ENCODE measurements around the gene PDGFRB. TPM values are rescaled to one million over a fixed set of nuclear protein-coding genes. Genes with fewer than 3 reads are reported as not detected.

Gene PDGFRB
- total RNA-seq, 1 experiment from 2014 or later, result 113 TPM

- no peaks in the 10 kb centered on the region for H3K9me3 ChIP-seq (replicated peaks)
- no peaks in the 10 kb centered on the region for H3K27me3 ChIP-seq (replicated peaks)
- no peak overlapping the region for H3K27ac ChIP-seq
- no peaks in the 10 kb centered on the region for H3K36me3 ChIP-seq
- H3K4me3 ChIP-seq, result no peak overlapping the region
- peaks cover 30% of the 10 kb centered on the region for H3K4me1 ChIP-seq (replicated peaks)
- DNase-seq (ENCODE audit: low read depth in 1 of 2, low spot score in 2 of 2), result no peak
Measured at GRCh38 chr5:150164211-150164980, 8.8 kb upstream of the PDGFRB start.

GRCh38 chr5:150163547-150164059 is 8.0 kb upstream of the PDGFRB start:
- H3K9me3 ChIP-seq (replicated peaks), result no peaks in the 10 kb centered on the region
- no peaks in the 10 kb centered on the region for H3K27me3 ChIP-seq (replicated peaks)
- H3K36me3 ChIP-seq, result no peaks in the 10 kb centered on the region
- no peak overlapping the region for H3K27ac ChIP-seq
- H3K4me3 ChIP-seq, result no peak overlapping the region
- H3K4me1 ChIP-seq (replicated peaks), result peaks cover 37% of the 10 kb centered on the region
- no peak for DNase-seq (ENCODE audit: low read depth in 1 of 2, low spot score in 2 of 2)

- H3K27me3 ChIP-seq (replicated peaks), result no peaks in the 10 kb centered on the region
- no peak overlapping the region for H3K27ac ChIP-seq
- no peaks in the 10 kb centered on the region for H3K36me3 ChIP-seq
- no peaks in the 10 kb centered on the region for H3K9me3 ChIP-seq (replicated peaks)
- H3K4me1 ChIP-seq (replicated peaks), result peaks cover 43% of the 10 kb centered on the region
- no peak overlapping the region for H3K4me3 ChIP-seq
- no peak for DNase-seq (ENCODE audit: low read depth in 1 of 2, low spot score in 2 of 2)
Measured at GRCh38 chr5:150163035-150163434, 7.4 kb upstream of the PDGFRB start.

- Histone ChIP-seq H3K27ac (no peak overlapping the region), H3K4me1 (replicated peaks) (peaks cover 52% of the 10 kb centered on the region), H3K27me3 (replicated peaks) (no peaks in the 10 kb centered on the region), H3K9me3 (replicated peaks) (no peaks in the 10 kb centered on the region), H3K4me3 (no peak overlapping the region), H3K36me3 (no peaks in the 10 kb centered on the region)
- no peak for DNase-seq (ENCODE audit: low read depth in 1 of 2, low spot score in 2 of 2)
Measured at GRCh38 chr5:150162142-150162513, 6.5 kb upstream of the PDGFRB start.

GRCh38 chr5:150161242-150162141 is 5.8 kb upstream of the PDGFRB start:
- Histone ChIP-seq H3K4me1 (replicated peaks) (peaks cover 53% of the 10 kb centered on the region), H3K36me3 (no peaks in the 10 kb centered on the region), H3K9me3 (replicated peaks) (no peaks in the 10 kb centered on the region), H3K4me3 (no peak overlapping the region), H3K27me3 (replicated peaks) (no peaks in the 10 kb centered on the region), H3K27ac (no peak overlapping the region)
- DNase-seq (ENCODE audit: low read depth in 1 of 2, low spot score in 2 of 2), result peak; percentile 90 to 94

- H3K36me3 ChIP-seq, result no peaks in the 10 kb centered on the region
- peaks cover 62% of the 10 kb centered on the region for H3K4me1 ChIP-seq (replicated peaks)
- no peaks in the 10 kb centered on the region for H3K9me3 ChIP-seq (replicated peaks)
- no peak overlapping the region for H3K4me3 ChIP-seq
- H3K27me3 ChIP-seq (replicated peaks), result no peaks in the 10 kb centered on the region
- H3K27ac ChIP-seq, result peak overlapping the region; percentile 40
- peak in 1 of 2 experiments; percentile 33 for DNase-seq (ENCODE audit: low read depth in 1 of 2, low spot score in 2 of 2)
Measured at GRCh38 chr5:150160448-150161081, 4.9 kb upstream of the PDGFRB start.

GRCh38 chr5:150159741-150160179 is 4.1 kb upstream of the PDGFRB start:
- Histone ChIP-seq H3K4me1 (replicated peaks) (peaks cover 70% of the 10 kb centered on the region), H3K27me3 (replicated peaks) (no peaks in the 10 kb centered on the region), H3K4me3 (no peak overlapping the region), H3K36me3 (no peaks in the 10 kb centered on the region; the same call in 1 of the 2 replicates), H3K9me3 (replicated peaks) (no peaks in the 10 kb centered on the region), H3K27ac (peak overlapping the region; percentile 40)
- peak; percentile 79 to 84 for DNase-seq (ENCODE audit: low read depth in 1 of 2, low spot score in 2 of 2)

GRCh38 chr5:150159031-150159430 is 3.4 kb upstream of the PDGFRB start:
- DNase-seq (ENCODE audit: low read depth in 1 of 2, low spot score in 2 of 2), result no peak
- Histone ChIP-seq H3K36me3 (peaks cover 2% of the 10 kb centered on the region), H3K27me3 (replicated peaks) (no peaks in the 10 kb centered on the region), H3K27ac (peak overlapping the region; percentile 36), H3K9me3 (replicated peaks) (no peaks in the 10 kb centered on the region), H3K4me3 (no peak overlapping the region), H3K4me1 (replicated peaks) (peaks cover 77% of the 10 kb centered on the region)

- H3K36me3 ChIP-seq, result peaks cover 9% of the 10 kb centered on the region
- no peaks in the 10 kb centered on the region for H3K27me3 ChIP-seq (replicated peaks)
- H3K27ac ChIP-seq, result peak overlapping the region; percentile 36
- no peaks in the 10 kb centered on the region for H3K9me3 ChIP-seq (replicated peaks)
- H3K4me3 ChIP-seq, result no peak overlapping the region
- H3K4me1 ChIP-seq (replicated peaks), result peaks cover 84% of the 10 kb centered on the region
- DNase-seq (ENCODE audit: low read depth in 1 of 2, low spot score in 2 of 2), result peak; percentile 79 to 83
Measured at GRCh38 chr5:150158170-150158949, 2.7 kb upstream of the PDGFRB start.

GRCh38 chr5:150157168-150157567 is 1.5 kb upstream of the PDGFRB start:
- H3K9me3 ChIP-seq (replicated peaks), result no peaks in the 10 kb centered on the region
- no peak overlapping the region for H3K27ac ChIP-seq
- no peaks in the 10 kb centered on the region for H3K27me3 ChIP-seq (replicated peaks)

GRCh38 chr5:150156540-150156939 is 895 bp upstream of the PDGFRB start:
- Histone ChIP-seq H3K27ac (peak overlapping the region; percentile 35), H3K27me3 (replicated peaks) (no peaks in the 10 kb centered on the region), H3K36me3 (peaks cover 24% of the 10 kb centered on the region), H3K4me1 (replicated peaks) (peaks cover 90% of the 10 kb centered on the region), H3K9me3 (replicated peaks) (no peaks in the 10 kb centered on the region), H3K4me3 (no peak overlapping the region)
- no peak for DNase-seq (ENCODE audit: low read depth in 1 of 2, low spot score in 2 of 2)

More at GRCh38 chr5:150157168-150157567, 1.5 kb upstream of the PDGFRB start:
- peak in 1 of 2 experiments; percentile 28 for DNase-seq (ENCODE audit: low read depth in 1 of 2, low spot score in 2 of 2)
- Histone ChIP-seq H3K36me3 (peaks cover 21% of the 10 kb centered on the region), H3K4me1 (replicated peaks) (peaks cover 94% of the 10 kb centered on the region), H3K4me3 (no peak overlapping the region)

GRCh38 chr5:150156027-150156368 is 353 bp upstream of the PDGFRB start:
- Histone ChIP-seq H3K4me3 (peak overlapping the region; percentile 43), H3K36me3 (peaks cover 29% of the 10 kb centered on the region), H3K27ac (peak overlapping the region; percentile 35), H3K9me3 (replicated peaks) (no peaks in the 10 kb centered on the region), H3K4me1 (replicated peaks) (peaks cover 89% of the 10 kb centered on the region), H3K27me3 (replicated peaks) (no peaks in the 10 kb centered on the region)
- DNase-seq (ENCODE audit: low read depth in 1 of 2, low spot score in 2 of 2), result no peak

GRCh38 chr5:150154618-150155128 is 972 bp downstream of the PDGFRB start:
- H3K9me3 ChIP-seq (replicated peaks), result no peaks in the 10 kb centered on the region
- peaks cover 38% of the 10 kb centered on the region for H3K36me3 ChIP-seq
- no peaks in the 10 kb centered on the region for H3K27me3 ChIP-seq (replicated peaks)
- H3K4me1 ChIP-seq (replicated peaks), result peaks cover 76% of the 10 kb centered on the region
- peak overlapping the region; percentile 33 for H3K27ac ChIP-seq
- DNase-seq (ENCODE audit: low read depth in 1 of 2, low spot score in 2 of 2), result no peak
- peak overlapping the region; percentile 43 for H3K4me3 ChIP-seq

Measured in SJSA1 (cell line).